K562 (cell line): Measurements from ENCODE around the gene OBSCN. TPM values are rescaled to one million over a fixed set of nuclear protein-coding genes. Genes with fewer than 3 reads are reported as not detected.

ENCODE experiments used
- ATAC-seq: fragments of 200-7000 bp; cut with Tn5 transposase; 3 replicates; pipeline ENCODE4 v1.9.1; 2020; ENCODE audit warnings: moderate library complexity
- BruUV-seq: library from RNA; stranded (reverse); fragments of 400-500 nt; replicated peaks from 2 replicates; lab custom pipeline; 2021; lab: Mats Ljungman, UMichigan
- CTCF ChIA-PET: fragments of 300-600 bp; formaldehyde crosslinking; extraction: SDS; loops from one replicate; lab custom pipeline; 2021; ENCODE audit warnings: low intra/inter-chr PET ratio; lab: Yijun Ruan, JAX
- POLR2A ChIA-PET: fragments of 300-600, 350-650 bp; sonication (Branson Sonifier 250); formaldehyde crosslinking; extraction: SDS; loops from one replicate; lab custom pipeline; 2021; ENCODE audit warnings: antibody characterized with exemption, inconsistent platforms; lab: Yijun Ruan, JAX
- DNase-seq, 4 experiments: peaks; one replicate each; pipeline versions ENCODE4 v3.0.0 to v3.0.0-alpha.2; 2011 to 2018; ENCODE audit warnings: low spot score in 3 of 4, mixed read lengths in 3 of 4; ENCODE audit errors: extremely low read depth in 1 of 4
- FAIRE-seq: peaks from 2 replicates; lab custom pipeline; 2011; peaks lifted over from hg19 to GRCh38; lab: Jason Lieb, UNC
- H2AFZ ChIP-seq: 2 replicates; pipeline ENCODE4 v1.6.0; 2011; ENCODE audit warnings: low read depth, low read length, control low read depth, inconsistent platforms
- H3K27ac ChIP-seq: fragments of 200-600 bp; 3 replicates; pipeline ENCODE4 v1.8.0; 2011; ENCODE audit warnings: low read depth, mild to moderate bottlenecking, control low read depth, inconsistent platforms, low read length, moderate library complexity, mixed read lengths; ENCODE audit errors: extremely low read depth
- H3K27me3 ChIP-seq, 2 experiments: fragments of 300-600 bp in 1 of 2; 2 replicates in 1 of 2; 3 replicates in 1 of 2; pipeline versions ENCODE4 v1.6.0 to v1.8.0; 2011; ENCODE audit warnings: inconsistent platforms in 2 of 2, low read length in 2 of 2, mild to moderate bottlenecking in 1 of 2, mixed read lengths in 1 of 2, moderate library complexity in 1 of 2; ENCODE audit not compliant: control insufficient read depth in 2 of 2, insufficient read depth in 2 of 2
- H3K36me3 ChIP-seq: fragments of 300-600 bp; 3 replicates; pipeline ENCODE4 v1.8.0; 2011; ENCODE audit warnings: mild to moderate bottlenecking, low read length, inconsistent platforms; ENCODE audit not compliant: control insufficient read depth, insufficient read depth
- H3K4me1 ChIP-seq, 2 experiments: fragments of 200-600 bp in 1 of 2; replicated peaks in 1 of 2; 2 replicates in 1 of 2; 3 replicates in 1 of 2; pipeline versions ENCODE4 v1.5.1 to v1.8.0; 2011; ENCODE audit warnings: inconsistent platforms in 2 of 2, low read length in 2 of 2, mild to moderate bottlenecking in 1 of 2, mixed read lengths in 1 of 2, moderate library complexity in 1 of 2; ENCODE audit not compliant: control insufficient read depth in 2 of 2, insufficient read depth in 2 of 2
- H3K4me2 ChIP-seq: 2 replicates; pipeline ENCODE4 v1.6.1; 2011; ENCODE audit warnings: low read length, control low read depth, inconsistent platforms, mixed read lengths; ENCODE audit not compliant: insufficient read depth
- H3K4me3 ChIP-seq: fragments of 200-600 bp; sonication (generic), shearing (Covaris generic); 2 replicates; pipeline ENCODE4 v1.5.1; 2016; ENCODE audit warnings: control low read depth, inconsistent platforms
- H3K79me2 ChIP-seq: fragments of 200-600 bp; 3 replicates; pipeline ENCODE4 v1.8.0; 2011; ENCODE audit warnings: low read length, inconsistent platforms; ENCODE audit not compliant: control insufficient read depth, insufficient read depth
- H3K9ac ChIP-seq, 2 experiments: 2 replicates each; pipeline versions ENCODE4 v1.6.0 to v1.6.1; 2011; ENCODE audit warnings: low read depth in 2 of 2, low read length in 2 of 2, control low read depth in 1 of 2, inconsistent platforms in 1 of 2, mild to moderate bottlenecking in 1 of 2, mixed read lengths in 1 of 2; ENCODE audit not compliant: insufficient read depth in 1 of 2
- H3K9me1 ChIP-seq: one replicate; pipeline ENCODE4 v1.6.0; 2011; ENCODE audit warnings: inconsistent platforms, mild to moderate bottlenecking, low read length, moderate library complexity; ENCODE audit not compliant: control insufficient read depth, insufficient read depth
- H3K9me3 ChIP-seq: replicated peaks from 2 replicates; pipeline ENCODE4 v1.5.1; 2011; ENCODE audit warnings: low read depth, low read length, inconsistent platforms; ENCODE audit not compliant: control insufficient read depth, insufficient read depth
- H4K20me1 ChIP-seq: replicated peaks from 2 replicates; pipeline ENCODE4 v1.6.1; 2011; ENCODE audit warnings: low read length, inconsistent platforms, mixed read lengths; ENCODE audit not compliant: control insufficient read depth, insufficient read depth
- BDP1 ChIP-seq: IDR thresholded peaks from 3 replicates; pipeline ENCODE4 v1.6.1; 2011; ENCODE audit not compliant: insufficient read length, insufficient read depth
- BRCA1 ChIP-seq, 2 experiments: fragments of 450-650 bp in 1 of 2; sonication (generic) in 1 of 2; formaldehyde crosslinking in 1 of 2; IDR thresholded peaks; 2 replicates each; pipeline versions ENCODE4 v1.5.0 to v1.6.1; 2017 to 2020; ENCODE audit warnings: mild to moderate bottlenecking in 1 of 2, missing genetic modification reagents in 1 of 2
- BRD9 ChIP-seq: fragments of 450-650 bp; IDR thresholded peaks from 2 replicates; pipeline ENCODE4 v1.6.1; 2018; ENCODE audit warnings: low read depth; ENCODE audit not compliant: partially characterized antibody
- GATA2 ChIP-seq: sonication (generic); formaldehyde crosslinking; IDR thresholded peaks from 2 replicates; pipeline ENCODE4 v1.4.0; 2020; ENCODE audit warnings: mild to moderate bottlenecking, missing genetic modification reagents
- ILK ChIP-seq: fragments of 450-650 bp; IDR thresholded peaks from 2 replicates; pipeline ENCODE4 v1.6.1; 2016; ENCODE audit warnings: missing genetic modification characterization, low read depth, mild to moderate bottlenecking, missing compliant biosample characterization, moderate library complexity, borderline replicate concordance
- KLF13 ChIP-seq: fragments of 450-650 bp; IDR thresholded peaks from 2 replicates; pipeline ENCODE4 v1.6.1; 2016; ENCODE audit warnings: missing genetic modification characterization, low read depth, mild to moderate bottlenecking, missing compliant biosample characterization, moderate library complexity, borderline replicate concordance
- LARP7 ChIP-seq: fragments of 450-650 bp; IDR thresholded peaks from 2 replicates; pipeline ENCODE4 v1.6.1; 2016
- NCOA4 ChIP-seq: fragments of 450-650 bp; IDR thresholded peaks from 2 replicates; pipeline ENCODE4 v1.6.1; 2018; ENCODE audit warnings: mild to moderate bottlenecking; ENCODE audit not compliant: partially characterized antibody
- USF1 ChIP-seq: sonication (generic); formaldehyde crosslinking; IDR thresholded peaks from 2 replicates; pipeline ENCODE4 v1.9.0; 2022; ENCODE audit warnings: mild to moderate bottlenecking, missing genetic modification reagents
- ZFPM2 ChIP-seq: fragments of 250-450 bp; sonication (Bioruptor Pico); IDR thresholded peaks from 2 replicates; pipeline ENCODE4 v1.5.1; 2022; ENCODE audit warnings: mild to moderate bottlenecking
- ZNF408 ChIP-seq: fragments of 250-450 bp; sonication (Bioruptor Pico); IDR thresholded peaks from 2 replicates; pipeline ENCODE4 v1.4.0; 2020; ENCODE audit warnings: low read depth, mild to moderate bottlenecking, moderate library complexity
- WGBS: fragments of 100-300 bp; shearing (Covaris generic); methylation state at CpG from one replicate; pipeline ENCODE4 v1.1.6; 2016; ENCODE audit warnings: low coverage, mixed read lengths; ENCODE audit not compliant: insufficient coverage; ENCODE audit errors: missing lambda C conversion rate; 5-methylcytosine and 5-hydroxymethylcytosine counted together
- in situ Hi-C: fragments of 300-500 bp; cut with MboI; formaldehyde crosslinking; loops from 4 replicates; pipeline ENCODE4 v1.15.0; 2018; ENCODE audit warnings: inconsistent platforms, mixed read lengths
- intact Hi-C: fragments of 100-400 bp; cut with micrococcal nuclease; formaldehyde crosslinking; loops from 2 replicates; pipeline ENCODE4 v1.14.2; 2022
- microRNA-seq: library from miRNA; unstranded; fragments of <30 nt; microRNA quantifications from one replicate; pipeline ENCODE4, GENCODE V29; 2018; ENCODE audit warnings: borderline microRNAs expressed
- polyA plus RNA-seq, 8 experiments: library from polyadenylated mRNA; depleted of rRNA in 4 of 8; stranded (reverse) in 5 of 8; unstranded in 3 of 8; fragments of >200 nt; fragmentation: Nextera tagmentation in 2 of 8; fragmentation: Illumina TruSeq in 1 of 8; extraction: Ambion mirVana in 2 of 8; extraction: Trizol in 1 of 8; gene quantifications; 2 replicates each; pipeline versions ENCODE4 v1.2.1 to v1.2.3, GENCODE V29; 2011 to 2014; ENCODE audit warnings: inconsistent platforms in 1 of 8, missing spikeins in 1 of 8
- total RNA-seq, 7 experiments: library from RNA; depleted of rRNA in 6 of 7; stranded (reverse); fragments of >200 nt in 6 of 7; fragmentation: Illumina TruSeq in 2 of 7; extraction: Trizol in 2 of 7; gene quantifications; 2 replicates each; pipeline versions ENCODE4 v1.2.1 to v1.2.3, GENCODE V29; 2011 to 2021; ENCODE audit warnings: low replicate concordance in 1 of 7

Gene OBSCN
- total and polyA plus RNA-seq, 9 of the 15 experiments (the other 6 are each of a cell fraction or from before 2014, with no cell fraction given) = 0.18 to 19.7 (median 3.6) TPM

- Histone ChIP-seq H3K79me2 (no peaks in the 10 kb centered on the region), H3K4me3 (no peak overlapping the region), H3K4me1 (peaks cover 10 to 14% of the 10 kb centered on the region in 2 experiments; a peak in 4 of 5 replicates), H2AFZ (no peak overlapping the region), H3K36me3 (no peaks in the 10 kb centered on the region), H3K27ac (no peak overlapping the region), H4K20me1 (0 out of 2 replicates have a peak, but pooled peaks cover 2% of the 10 kb centered on the region), H3K4me2 (no peak overlapping the region), H3K27me3 (peaks cover 0 to 11% of the 10 kb centered on the region in 2 experiments; a peak in 3 of 5 replicates), H3K9me3 (no peaks in the 10 kb centered on the region), H3K9me1 (no peaks in the 10 kb centered on the region), H3K9ac (no peak overlapping the region)
- ChIA-PET POLR2A (interaction anchor here (1.2 kb wide), 1 partner anchor 19 kb away, joined by 3 read pairs; no protein-coding TSS in a partner anchor), CTCF (no interaction called here)
- no peak for TF ChIP-seq USF1
- TF ChIP-seq ZFPM2 (CRISPR knock-in tag) = no peak
- TF ChIP-seq NCOA4 = no peak
- no peak for TF ChIP-seq ILK (tag)
- TF ChIP-seq GATA2 (CRISPR knock-in tag) = no peak
- no peak for TF ChIP-seq BDP1
- no peak for TF ChIP-seq KLF13 (tag)
- no peak for TF ChIP-seq BRCA1 (IDR thresholded peaks at IDR 0.05)
- no peak for TF ChIP-seq BRCA1 (CRISPR knock-in tag; IDR thresholded peaks at IDR 0.05)
- TF ChIP-seq LARP7 = no peak
- TF ChIP-seq BRD9 = no peak
- TF ChIP-seq ZNF408 = no peak
- ATAC-seq (no peak), FAIRE-seq (no peak), DNase-seq (no peak)
- intact Hi-C loops (no loop called here), in situ Hi-C loops (no loop called here)
- BruUV-seq = no TSS peak
- WGBS = 40% methylated on average over 4 of the region's 4 CpGs
Measured at GRCh38 chr1:228428412-228428811, 220.6 kb downstream of the OBSCN start.

Small RNA genes within 50 kb of the gene (microRNA-seq; reads per million reads assigned to microRNA genes)
- gene MIR6742 = not detected

Other genes with a start within 250 kb of the OBSCN start
Only the 7 nearest of the 9 such genes appear.
- gene ARF1, start 125.3 kb upstream of the OBSCN start, total RNA-seq (2014; rRNA removed) = 325 and 442 TPM in 2 replicates
- gene ARF1, start 125.3 kb upstream of the OBSCN start, total RNA-seq (2014; rRNA removed; fragmentation: Illumina TruSeq; extraction: Trizol) = 120 and 140 TPM in 2 replicates
- 192 and 198 TPM in 2 replicates for gene ARF1, start 125.3 kb upstream of the OBSCN start, total RNA-seq (2015; rRNA removed; fragmentation: Illumina TruSeq; extraction: Trizol)
- gene ARF1, start 125.3 kb upstream of the OBSCN start, total RNA-seq (2021) = 472 and 483 TPM in 2 replicates
- 351 and 621 TPM in 2 replicates for gene ARF1, start 125.3 kb upstream of the OBSCN start, polyA plus RNA-seq (2011; rRNA removed)
- 593 and 811 TPM in 2 replicates for gene ARF1, start 125.3 kb upstream of the OBSCN start, polyA plus RNA-seq (2014; fragmentation: Illumina TruSeq; extraction: Trizol)
- 100 to 1,000 TPM in 1 of 2 experiments, 10 to 100 TPM in 1; 69.8 to 232 TPM for gene ARF1, start 125.3 kb upstream of the OBSCN start, polyA plus RNA-seq (2014; fragmentation: Nextera tagmentation; extraction: Ambion mirVana)
- 435 and 476 TPM in 2 replicates for gene ARF1, start 125.3 kb upstream of the OBSCN start, polyA plus RNA-seq (2014; rRNA removed)
- 42.2 and 50.8 TPM in 2 replicates for gene C1orf35, start 104.7 kb upstream of the OBSCN start, total RNA-seq (2014; rRNA removed)
- gene C1orf35, start 104.7 kb upstream of the OBSCN start, total RNA-seq (2014; rRNA removed; fragmentation: Illumina TruSeq; extraction: Trizol) = 4.9 and 8.3 TPM in 2 replicates
- gene C1orf35, start 104.7 kb upstream of the OBSCN start, total RNA-seq (2015; rRNA removed; fragmentation: Illumina TruSeq; extraction: Trizol) = 18.9 and 23.2 TPM in 2 replicates
- gene C1orf35, start 104.7 kb upstream of the OBSCN start, total RNA-seq (2021) = 38.2 and 41.8 TPM in 2 replicates
- 10.8 and 15.6 TPM in 2 replicates for gene C1orf35, start 104.7 kb upstream of the OBSCN start, polyA plus RNA-seq (2011; rRNA removed)
- gene C1orf35, start 104.7 kb upstream of the OBSCN start, polyA plus RNA-seq (2014; fragmentation: Illumina TruSeq; extraction: Trizol) = 12.5 and 20.9 TPM in 2 replicates
- gene C1orf35, start 104.7 kb upstream of the OBSCN start, polyA plus RNA-seq (2014; fragmentation: Nextera tagmentation; extraction: Ambion mirVana) = 1 to 10 TPM; 3.2 to 3.8 TPM
- gene C1orf35, start 104.7 kb upstream of the OBSCN start, polyA plus RNA-seq (2014; rRNA removed) = 34.3 and 48.7 TPM in 2 replicates
- 228 and 230 TPM in 2 replicates for gene MRPL55, start 98.7 kb upstream of the OBSCN start, total RNA-seq (2014; rRNA removed)
- 26.7 and 47.2 TPM in 2 replicates for gene MRPL55, start 98.7 kb upstream of the OBSCN start, total RNA-seq (2014; rRNA removed; fragmentation: Illumina TruSeq; extraction: Trizol)
- 83.8 and 90.1 TPM in 2 replicates for gene MRPL55, start 98.7 kb upstream of the OBSCN start, total RNA-seq (2015; rRNA removed; fragmentation: Illumina TruSeq; extraction: Trizol)
- gene MRPL55, start 98.7 kb upstream of the OBSCN start, total RNA-seq (2021) = 112 and 120 TPM in 2 replicates
- 65.9 and 115 TPM in 2 replicates for gene MRPL55, start 98.7 kb upstream of the OBSCN start, polyA plus RNA-seq (2011; rRNA removed)
- gene MRPL55, start 98.7 kb upstream of the OBSCN start, polyA plus RNA-seq (2014; fragmentation: Illumina TruSeq; extraction: Trizol) = 81.0 and 93.0 TPM in 2 replicates
- 10 to 100 TPM; 34.9 to 77.0 TPM for gene MRPL55, start 98.7 kb upstream of the OBSCN start, polyA plus RNA-seq (2014; fragmentation: Nextera tagmentation; extraction: Ambion mirVana)
- 154 and 166 TPM in 2 replicates for gene MRPL55, start 98.7 kb upstream of the OBSCN start, polyA plus RNA-seq (2014; rRNA removed)
- 331 and 360 TPM in 2 replicates for gene GUK1, start 67.8 kb upstream of the OBSCN start, total RNA-seq (2014; rRNA removed)
- gene GUK1, start 67.8 kb upstream of the OBSCN start, total RNA-seq (2014; rRNA removed; fragmentation: Illumina TruSeq; extraction: Trizol) = 31.6 and 42.7 TPM in 2 replicates
- 129 and 132 TPM in 2 replicates for gene GUK1, start 67.8 kb upstream of the OBSCN start, total RNA-seq (2015; rRNA removed; fragmentation: Illumina TruSeq; extraction: Trizol)
- 228 and 233 TPM in 2 replicates for gene GUK1, start 67.8 kb upstream of the OBSCN start, total RNA-seq (2021)
- 192 and 244 TPM in 2 replicates for gene GUK1, start 67.8 kb upstream of the OBSCN start, polyA plus RNA-seq (2011; rRNA removed)
- gene GUK1, start 67.8 kb upstream of the OBSCN start, polyA plus RNA-seq (2014; fragmentation: Illumina TruSeq; extraction: Trizol) = 44.3 and 143 TPM in 2 replicates
- 10 to 100 TPM in 1 of 2 experiments, 1 to 10 TPM in 1; 7.0 to 18.1 TPM for gene GUK1, start 67.8 kb upstream of the OBSCN start, polyA plus RNA-seq (2014; fragmentation: Nextera tagmentation; extraction: Ambion mirVana)
- 285 and 338 TPM in 2 replicates for gene GUK1, start 67.8 kb upstream of the OBSCN start, polyA plus RNA-seq (2014; rRNA removed)
- 0.32 and 0.86 TPM in 2 replicates for gene GJC2, start 58.1 kb upstream of the OBSCN start, total RNA-seq (2014; rRNA removed)
- 0.11 and 0.16 TPM in 2 replicates for gene GJC2, start 58.1 kb upstream of the OBSCN start, total RNA-seq (2014; rRNA removed; fragmentation: Illumina TruSeq; extraction: Trizol)
- gene GJC2, start 58.1 kb upstream of the OBSCN start, total RNA-seq (2015; rRNA removed; fragmentation: Illumina TruSeq; extraction: Trizol) = 0.11 and 0.22 TPM in 2 replicates
- 0.62 and 0.69 TPM in 2 replicates for gene GJC2, start 58.1 kb upstream of the OBSCN start, total RNA-seq (2021)
- gene GJC2, start 58.1 kb upstream of the OBSCN start, polyA plus RNA-seq (2011; rRNA removed) = 0.08 and 0.20 TPM in 2 replicates
- 0.06 and 0.12 TPM in 2 replicates for gene GJC2, start 58.1 kb upstream of the OBSCN start, polyA plus RNA-seq (2014; fragmentation: Illumina TruSeq; extraction: Trizol)
- not detected for gene GJC2, start 58.1 kb upstream of the OBSCN start, polyA plus RNA-seq (2014; fragmentation: Nextera tagmentation; extraction: Ambion mirVana)
- 0.03 and 0.36 TPM in 2 replicates for gene GJC2, start 58.1 kb upstream of the OBSCN start, polyA plus RNA-seq (2014; rRNA removed)
- 9.0 and 16.8 TPM in 2 replicates for gene IBA57, start 42.2 kb upstream of the OBSCN start, total RNA-seq (2014; rRNA removed)
- gene IBA57, start 42.2 kb upstream of the OBSCN start, total RNA-seq (2014; rRNA removed; fragmentation: Illumina TruSeq; extraction: Trizol) = 1.8 and 1.9 TPM in 2 replicates
- gene IBA57, start 42.2 kb upstream of the OBSCN start, total RNA-seq (2015; rRNA removed; fragmentation: Illumina TruSeq; extraction: Trizol) = 2.9 and 4.1 TPM in 2 replicates
- gene IBA57, start 42.2 kb upstream of the OBSCN start, total RNA-seq (2021) = 14.1 and 15.5 TPM in 2 replicates
- 2.7 and 5.6 TPM in 2 replicates for gene IBA57, start 42.2 kb upstream of the OBSCN start, polyA plus RNA-seq (2011; rRNA removed)
- gene IBA57, start 42.2 kb upstream of the OBSCN start, polyA plus RNA-seq (2014; fragmentation: Illumina TruSeq; extraction: Trizol) = 1.9 and 5.9 TPM in 2 replicates
- 1 to 10 TPM in 1 of 2 experiments, under 1 TPM in 1; 0.77 to 1.0 TPM for gene IBA57, start 42.2 kb upstream of the OBSCN start, polyA plus RNA-seq (2014; fragmentation: Nextera tagmentation; extraction: Ambion mirVana)
- gene IBA57, start 42.2 kb upstream of the OBSCN start, polyA plus RNA-seq (2014; rRNA removed) = 6.9 and 9.0 TPM in 2 replicates
- gene TRIM11, start 198.8 kb downstream of the OBSCN start, total RNA-seq (2014; rRNA removed) = 45.1 and 49.1 TPM in 2 replicates
- gene TRIM11, start 198.8 kb downstream of the OBSCN start, total RNA-seq (2014; rRNA removed; fragmentation: Illumina TruSeq; extraction: Trizol) = 14.8 and 18.0 TPM in 2 replicates
- 29.7 and 29.8 TPM in 2 replicates for gene TRIM11, start 198.8 kb downstream of the OBSCN start, total RNA-seq (2015; rRNA removed; fragmentation: Illumina TruSeq; extraction: Trizol)
- gene TRIM11, start 198.8 kb downstream of the OBSCN start, total RNA-seq (2021) = 64.3 and 66.8 TPM in 2 replicates
- gene TRIM11, start 198.8 kb downstream of the OBSCN start, polyA plus RNA-seq (2011; rRNA removed) = 17.5 and 26.5 TPM in 2 replicates
- gene TRIM11, start 198.8 kb downstream of the OBSCN start, polyA plus RNA-seq (2014; fragmentation: Illumina TruSeq; extraction: Trizol) = 33.7 and 35.0 TPM in 2 replicates
- gene TRIM11, start 198.8 kb downstream of the OBSCN start, polyA plus RNA-seq (2014; fragmentation: Nextera tagmentation; extraction: Ambion mirVana) = 1 to 10 TPM; 3.6 to 3.8 TPM
- gene TRIM11, start 198.8 kb downstream of the OBSCN start, polyA plus RNA-seq (2014; rRNA removed) = 34.4 and 43.0 TPM in 2 replicates